HepG2 (cell line): Measurements from ENCODE around the gene LYRM1. TPM values are rescaled to one million over a fixed set of nuclear protein-coding genes. Genes with fewer than 3 reads are reported as not detected.

Experiments used
- ARNT ChIP-seq: fragments of 450-650 bp; IDR thresholded peaks from 2 replicates; pipeline ENCODE4 v1.6.1; 2017
- ATF7-NPFF ChIP-seq: sonication (generic); formaldehyde crosslinking; IDR thresholded peaks from 2 replicates; pipeline ENCODE4 v1.8.1; 2023; ENCODE audit warnings: mild to moderate bottlenecking, low read depth, missing genetic modification reagents, moderate library complexity
- CC2D1A ChIP-seq: sonication (generic); formaldehyde crosslinking; IDR thresholded peaks from 2 replicates; pipeline ENCODE4 v1.8.1; 2023; ENCODE audit warnings: mild to moderate bottlenecking, missing genetic modification reagents
- CSRNP1 ChIP-seq: sonication (generic); formaldehyde crosslinking; IDR thresholded peaks from 2 replicates; pipeline ENCODE4 v1.8.1; 2023; ENCODE audit warnings: mild to moderate bottlenecking, missing genetic modification reagents
- FOXO1 ChIP-seq: sonication (generic); formaldehyde crosslinking; IDR thresholded peaks from 2 replicates; pipeline ENCODE4 v1.4.0; 2020; ENCODE audit warnings: missing genetic modification reagents
- MAFG ChIP-seq: sonication (generic); formaldehyde crosslinking; IDR thresholded peaks from 2 replicates; pipeline ENCODE4 v1.5.1; 2020; ENCODE audit warnings: mild to moderate bottlenecking, missing genetic modification reagents
- MTA1 ChIP-seq: sonication (generic); formaldehyde crosslinking; IDR thresholded peaks from 2 replicates; pipeline ENCODE4 v1.4.0; 2020; ENCODE audit warnings: missing genetic modification reagents, mild to moderate bottlenecking, borderline replicate concordance
- PAXIP1 ChIP-seq: sonication (generic); formaldehyde crosslinking; conservative IDR thresholded peaks from 2 replicates; pipeline ENCODE4 v1.4.0; 2020; ENCODE audit warnings: mild to moderate bottlenecking, missing genetic modification reagents, moderate library complexity
- PHF21A ChIP-seq: sonication (generic); formaldehyde crosslinking; IDR thresholded peaks from 2 replicates; pipeline ENCODE4 v1.5.0; 2020; ENCODE audit warnings: mild to moderate bottlenecking, missing genetic modification reagents
- PHF8 ChIP-seq: sonication (generic); formaldehyde crosslinking; IDR thresholded peaks from 2 replicates; pipeline ENCODE4 v1.5.0; 2020; ENCODE audit warnings: missing genetic modification reagents
- SNAI1 ChIP-seq: sonication (generic); formaldehyde crosslinking; IDR thresholded peaks from 2 replicates; pipeline ENCODE4 v1.5.0; 2020; ENCODE audit warnings: mild to moderate bottlenecking, missing genetic modification reagents, borderline replicate concordance
- TGIF2 ChIP-seq: IDR thresholded peaks from 2 replicates; pipeline ENCODE4 v1.6.1; 2016; ENCODE audit warnings: control low read depth, missing compliant biosample characterization
- ZBTB46 ChIP-seq: sonication (generic); formaldehyde crosslinking; IDR thresholded peaks from 2 replicates; pipeline ENCODE4 v1.4.0; 2020; ENCODE audit warnings: mild to moderate bottlenecking, missing genetic modification reagents, borderline replicate concordance
- ZFP91 ChIP-seq: sonication (generic); formaldehyde crosslinking; IDR thresholded peaks from 2 replicates; pipeline ENCODE4 v1.9.0; 2022; ENCODE audit warnings: missing genetic modification reagents, mild to moderate bottlenecking, borderline replicate concordance
- ZNF326 ChIP-seq: sonication (generic); formaldehyde crosslinking; IDR thresholded peaks from 2 replicates; pipeline ENCODE4 v1.4.0; 2020; ENCODE audit warnings: missing genetic modification reagents, borderline replicate concordance
- ZNF430 ChIP-seq: sonication (generic); formaldehyde crosslinking; IDR thresholded peaks from 2 replicates; pipeline ENCODE4 v1.9.0; 2021; ENCODE audit warnings: mild to moderate bottlenecking, missing genetic modification reagents
- ZNF484 ChIP-seq: sonication (generic); formaldehyde crosslinking; IDR thresholded peaks from 2 replicates; pipeline ENCODE4 v1.5.1; 2020; ENCODE audit warnings: mild to moderate bottlenecking, low read depth, missing genetic modification reagents, borderline replicate concordance
- ZNF644 ChIP-seq: IDR thresholded peaks from 2 replicates; pipeline ENCODE4 v1.6.1; 2016; ENCODE audit warnings: low read depth
- ZNF660 ChIP-seq: sonication (generic); formaldehyde crosslinking; IDR thresholded peaks from 2 replicates; pipeline ENCODE4 v1.5.1; 2020; ENCODE audit warnings: mild to moderate bottlenecking, low read depth, missing genetic modification reagents, borderline replicate concordance
- ZNF766 ChIP-seq: sonication (generic); formaldehyde crosslinking; IDR thresholded peaks from 2 replicates; pipeline ENCODE4 v1.5.0; 2020; ENCODE audit warnings: missing genetic modification reagents, borderline replicate concordance
- polyA plus RNA-seq, 8 experiments: library from polyadenylated mRNA; depleted of rRNA in 3 of 8; stranded (reverse) in 7 of 8; unstranded in 1 of 8; fragments of >200 nt; fragmentation: Illumina TruSeq in 4 of 8; extraction: Trizol in 4 of 8; gene quantifications; 2 replicates each; pipeline versions ENCODE4 v1.2.1 to v1.2.3, GENCODE V29; 2011 to 2016; ENCODE audit warnings: low read depth in 4 of 8, missing spikeins in 1 of 8, mixed read lengths in 1 of 8; ENCODE audit not compliant: insufficient read depth in 1 of 8
- total RNA-seq, 5 experiments: library from RNA; depleted of rRNA; stranded (reverse); fragments of >200 nt; fragmentation: Illumina TruSeq; extraction: Trizol; gene quantifications; 2 replicates each; pipeline ENCODE4 v1.2.3, GENCODE V29; 2016; ENCODE audit warnings: low read depth in 1 of 5

LYRM1 gene
- total and polyA plus RNA-seq, 2 of the 13 experiments (the other 11 are each of a cell fraction or from before 2014, with no cell fraction given), result 59.2 to 82.6 TPM

- TF ChIP-seq ZBTB46 (CRISPR knock-in tag), result no peak
- TF ChIP-seq ZNF766, result peak; percentile 94; the same call in 1 of the 2 replicates
- peak; percentile 86; the same call in 1 of the 2 replicates for TF ChIP-seq ZFP91 (CRISPR knock-in tag)
- TF ChIP-seq ZNF660 (CRISPR knock-in tag), result no peak
- TF ChIP-seq MTA1, result peak; percentile 86; the same call in 1 of the 2 replicates
- peak; percentile 83; the same call in 1 of the 2 replicates for TF ChIP-seq CSRNP1 (CRISPR knock-in tag)
- 0 out of 2 replicates have a peak, but pooled peaks have one; percentile 27 for TF ChIP-seq ZNF430 (CRISPR knock-in tag)
- no peak for TF ChIP-seq ARNT
- no peak for TF ChIP-seq PHF21A
- TF ChIP-seq ZNF644 (CRISPR knock-in tag), result no peak
- TF ChIP-seq ZNF326, result peak; percentile 44; the same call in 1 of the 2 replicates
- peak; percentile 83; the same call in 1 of the 2 replicates for TF ChIP-seq SNAI1 (CRISPR knock-in tag)
- TF ChIP-seq ATF7-NPFF (CRISPR knock-in tag), result peak; percentile 72; the same call in 1 of the 2 replicates
- TF ChIP-seq PHF8 (CRISPR knock-in tag), result peak; percentile 98
- no peak; the same call in 1 of the 2 replicates for TF ChIP-seq CC2D1A (CRISPR knock-in tag)
- peak; percentile 48 for TF ChIP-seq FOXO1 (CRISPR knock-in tag)
- TF ChIP-seq ZNF484 (CRISPR knock-in tag), result no peak
- peak; percentile 81 for TF ChIP-seq TGIF2
- no peak for TF ChIP-seq MAFG
- TF ChIP-seq PAXIP1 (CRISPR knock-in tag), result peak; percentile 68
Observed at GRCh38 chr16:20900299-20901067, at the start of gene LYRM1, which contains the start of gene DCUN1D3 (continued).
